GM21528 (cell line): ENCODE data around the gene ZC3H10.

Source experiments
- ATAC-seq: cut with Tn5 transposase; IDR thresholded peaks from one replicate; pipeline ENCODE4 v1.9.1; 2021; ENCODE audit warnings: mild to moderate bottlenecking, moderate library complexity; ENCODE audit not compliant: unreplicated experiment, low FRiP score

Gene ZC3H10

GRCh38 chr12:56164345-56164729 is 46.3 kb downstream of the ZC3H10 start:
- ATAC-seq: no peak

- no peak for ATAC-seq
Observed at GRCh38 chr12:56165369-56165768, 47.3 kb downstream of the ZC3H10 start.

- ATAC-seq: no peak
Observed at GRCh38 chr12:56169229-56169759, 51.2 kb downstream of the ZC3H10 start.

DNA sequence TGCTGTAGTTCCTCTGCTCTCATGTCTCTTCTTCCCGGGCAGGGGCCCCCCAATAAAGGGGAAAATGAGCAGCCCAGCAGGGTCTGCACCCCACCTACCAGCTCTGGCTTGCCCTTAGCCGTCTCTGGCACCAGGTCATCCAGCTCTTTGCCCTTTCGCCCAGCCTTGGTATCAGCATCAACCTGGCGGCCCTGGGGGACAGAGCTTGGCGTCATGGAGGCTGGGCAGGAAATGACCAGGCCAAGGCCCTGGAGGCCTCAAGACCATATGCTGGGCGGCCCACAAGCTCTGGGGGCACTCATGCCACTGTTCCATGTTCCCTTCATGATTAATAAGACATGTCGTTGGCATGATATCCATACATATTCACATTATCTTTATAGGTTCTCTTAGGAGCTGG is 54.8 kb downstream of the ZC3H10 start:
- ATAC-seq: no peak
